Activated T-helper 17 cell treated with anti-CD3 and anti-CD28 coated beads, Interleukin-2, amount 50 U/mL, for 72 hours (primary cell): ENCODE results near the gene BDNF. TPM values are rescaled to one million over a fixed set of nuclear protein-coding genes. Genes with fewer than 3 reads are reported as not detected.
"Not testable (repeated sequence)": the region's sequence is repeated elsewhere in the genome, so short reads cannot be mapped to it uniquely, and the experiment has no call there.

Source experiments
- ATAC-seq: fragments of 150-1000 bp; cut with Tn5 transposase; replicated peaks from 2 replicates; pipeline ENCODE4 v1.10.0; 2021; ENCODE audit warnings: mild to moderate bottlenecking, moderate library complexity
- H3K27ac Mint-ChIP-seq: one replicate; pipeline ENCODE4 v1.8.0; 2022; ENCODE audit warnings: mixed read lengths
- H3K27me3 Mint-ChIP-seq: one replicate; pipeline ENCODE4 v1.8.0; 2022; ENCODE audit warnings: mixed read lengths
- H3K36me3 Mint-ChIP-seq: one replicate; pipeline ENCODE4 v1.8.0; 2022; ENCODE audit warnings: low read depth, mild to moderate bottlenecking, mixed read lengths
- H3K4me1 Mint-ChIP-seq: one replicate; pipeline ENCODE4 v1.8.0; 2022; ENCODE audit warnings: mixed read lengths
- H3K4me3 Mint-ChIP-seq: one replicate; pipeline ENCODE4 v1.8.0; 2022; ENCODE audit warnings: mild to moderate bottlenecking, mixed read lengths
- H3K9me3 Mint-ChIP-seq: one replicate; pipeline ENCODE4 v1.8.0; 2022; ENCODE audit warnings: mixed read lengths
- total RNA-seq, 2 donors: library from RNA; stranded (reverse); gene quantifications; one replicate each; pipeline ENCODE4 v1.2.3, GENCODE V29; 2022

Gene BDNF
- total RNA-seq, 2 donors from 2014 or later, result not detected

GRCh38 chr11:27697679-27698275 lies 2.5 kb downstream of the BDNF start:
- Mint-ChIP-seq H3K36me3 (no peaks in the 10 kb centered on the region), H3K4me1 (peaks cover 9% of the 10 kb centered on the region), H3K27ac (no peak overlapping the region), H3K27me3 (peaks cover 56% of the 10 kb centered on the region), H3K9me3 (no peaks in the 10 kb centered on the region), H3K4me3 (no peak overlapping the region)
- ATAC-seq, result no peak

- ATAC-seq, result no peak
- Mint-ChIP-seq H3K36me3 (no peaks in the 10 kb centered on the region), H3K27ac (no peak overlapping the region), H3K4me1 (peaks cover 9% of the 10 kb centered on the region), H3K4me3 (no peak overlapping the region), H3K27me3 (peaks cover 51% of the 10 kb centered on the region), H3K9me3 (no peaks in the 10 kb centered on the region)
Observed at GRCh38 chr11:27696961-27697360, 3.3 kb downstream of the BDNF start.

GRCh38 chr11:27696115-27696514 lies 4.1 kb downstream of the BDNF start:
- peaks cover 8% of the 10 kb centered on the region for H3K4me1 Mint-ChIP-seq
- H3K4me3 Mint-ChIP-seq, result no peak overlapping the region
- no peaks in the 10 kb centered on the region for H3K9me3 Mint-ChIP-seq
- no peaks in the 10 kb centered on the region for H3K36me3 Mint-ChIP-seq
- ATAC-seq, result no peak
- no peak overlapping the region for H3K27ac Mint-ChIP-seq
- H3K27me3 Mint-ChIP-seq, result peaks cover 43% of the 10 kb centered on the region

- H3K4me3 Mint-ChIP-seq, result no peak overlapping the region
- no peaks in the 10 kb centered on the region for H3K36me3 Mint-ChIP-seq
- no peak overlapping the region for H3K27ac Mint-ChIP-seq
- H3K27me3 Mint-ChIP-seq, result peaks cover 37% of the 10 kb centered on the region
- no peak for ATAC-seq
- H3K9me3 Mint-ChIP-seq, result no peaks in the 10 kb centered on the region
- H3K4me1 Mint-ChIP-seq, result peaks cover 4% of the 10 kb centered on the region
Observed at GRCh38 chr11:27694992-27695391, 5.3 kb downstream of the BDNF start.

GRCh38 chr11:27693398-27693797 lies 6.9 kb downstream of the BDNF start:
- Mint-ChIP-seq H3K4me1 (no peaks in the 10 kb centered on the region), H3K27me3 (peaks cover 23% of the 10 kb centered on the region), H3K27ac (no peak overlapping the region), H3K36me3 (no peaks in the 10 kb centered on the region), H3K9me3 (no peaks in the 10 kb centered on the region), H3K4me3 (no peak overlapping the region)
- no peak for ATAC-seq

- Mint-ChIP-seq H3K4me1 (no peaks in the 10 kb centered on the region), H3K4me3 (no peak overlapping the region), H3K27ac (no peak overlapping the region), H3K36me3 (no peaks in the 10 kb centered on the region), H3K27me3 (peaks cover 20% of the 10 kb centered on the region), H3K9me3 (no peaks in the 10 kb centered on the region)
- ATAC-seq, result no peak
Observed at GRCh38 chr11:27692781-27693180, 7.5 kb downstream of the BDNF start.

GRCh38 chr11:27688076-27688475 lies 12.2 kb downstream of the BDNF start:
- H3K27ac Mint-ChIP-seq, result no peak overlapping the region
- no peaks in the 10 kb centered on the region for H3K36me3 Mint-ChIP-seq
- no peaks in the 10 kb centered on the region for H3K27me3 Mint-ChIP-seq
- no peaks in the 10 kb centered on the region for H3K4me1 Mint-ChIP-seq
- H3K4me3 Mint-ChIP-seq, result no peak overlapping the region
- no peak for ATAC-seq
- H3K9me3 Mint-ChIP-seq, result peaks cover 5% of the 10 kb centered on the region

- peaks cover 5% of the 10 kb centered on the region for H3K9me3 Mint-ChIP-seq
- H3K4me1 Mint-ChIP-seq, result no peaks in the 10 kb centered on the region
- H3K27me3 Mint-ChIP-seq, result no peaks in the 10 kb centered on the region
- no peak overlapping the region for H3K27ac Mint-ChIP-seq
- no peaks in the 10 kb centered on the region for H3K36me3 Mint-ChIP-seq
- no peak for ATAC-seq
- no peak overlapping the region for H3K4me3 Mint-ChIP-seq
Observed at GRCh38 chr11:27681664-27682063, 18.6 kb downstream of the BDNF start.

- no peaks in the 10 kb centered on the region for H3K36me3 Mint-ChIP-seq
- H3K4me1 Mint-ChIP-seq, result no peaks in the 10 kb centered on the region
- H3K27me3 Mint-ChIP-seq, result no peaks in the 10 kb centered on the region
- H3K9me3 Mint-ChIP-seq, result no peaks in the 10 kb centered on the region
- ATAC-seq, result no peak
- H3K4me3 Mint-ChIP-seq, result no peak overlapping the region
- no peak overlapping the region for H3K27ac Mint-ChIP-seq
Observed at GRCh38 chr11:27679136-27680015, 20.9 kb downstream of the BDNF start.

- no peaks in the 10 kb centered on the region for H3K36me3 Mint-ChIP-seq
- H3K9me3 Mint-ChIP-seq, result peaks cover 4% of the 10 kb centered on the region
- ATAC-seq, result no peak
- H3K27me3 Mint-ChIP-seq, result no peaks in the 10 kb centered on the region
- H3K4me1 Mint-ChIP-seq, result no peaks in the 10 kb centered on the region
- H3K27ac Mint-ChIP-seq, result no peak overlapping the region
- H3K4me3 Mint-ChIP-seq, result no peak overlapping the region
Observed at GRCh38 chr11:27678242-27678641, 22.0 kb downstream of the BDNF start.

GRCh38 chr11:27677108-27677507 lies 23.1 kb downstream of the BDNF start:
- Mint-ChIP-seq H3K4me1 (no peaks in the 10 kb centered on the region), H3K27me3 (no peaks in the 10 kb centered on the region), H3K4me3 (no peak overlapping the region), H3K27ac (no peak overlapping the region), H3K9me3 (peaks cover 4% of the 10 kb centered on the region), H3K36me3 (no peaks in the 10 kb centered on the region)
- ATAC-seq, result no peak

GRCh38 chr11:27673979-27674663 lies 26.1 kb downstream of the BDNF start:
- Mint-ChIP-seq H3K4me3 (no peak overlapping the region), H3K4me1 (no peaks in the 10 kb centered on the region), H3K36me3 (no peaks in the 10 kb centered on the region), H3K27me3 (no peaks in the 10 kb centered on the region), H3K9me3 (peaks cover 4% of the 10 kb centered on the region), H3K27ac (no peak overlapping the region)
- ATAC-seq, result no peak

- ATAC-seq, result no peak
- H3K27ac Mint-ChIP-seq, result no peak overlapping the region
- no peaks in the 10 kb centered on the region for H3K36me3 Mint-ChIP-seq
- H3K9me3 Mint-ChIP-seq, result peaks cover 8% of the 10 kb centered on the region
- no peaks in the 10 kb centered on the region for H3K27me3 Mint-ChIP-seq
- H3K4me1 Mint-ChIP-seq, result no peaks in the 10 kb centered on the region
- H3K4me3 Mint-ChIP-seq, result no peak overlapping the region
Observed at GRCh38 chr11:27672836-27673464, 27.3 kb downstream of the BDNF start.

GRCh38 chr11:27665508-27666101 lies 34.6 kb downstream of the BDNF start:
- not testable (repeated sequence) for H3K27me3 Mint-ChIP-seq, ATAC-seq, H3K4me1 Mint-ChIP-seq, H3K4me3 Mint-ChIP-seq, H3K36me3 Mint-ChIP-seq, H3K27ac Mint-ChIP-seq
- peaks cover 15% of the 10 kb centered on the region for H3K9me3 Mint-ChIP-seq
